Hindlimb muscle (tissue), 1 donor: ENCODE measurements around the gene BBOF1. TPM values are rescaled to one million over a fixed set of nuclear protein-coding genes. Genes with fewer than 3 reads are reported as not detected.

Source experiments
- DNase-seq: peaks from one replicate; pipeline ENCODE4 v3.0.0-alpha.2; 2013
- polyA plus RNA-seq: library from polyadenylated mRNA; unstranded; fragments of 120-200 nt; gene quantifications from one replicate; pipeline ENCODE4 v1.2.1, GENCODE V29; 2013; ENCODE audit not compliant: insufficient read length

The BBOF1 gene
- polyA plus RNA-seq, 1 donor: 6.0 TPM

GRCh38 chr14:74029136-74029535, 10.0 kb downstream of the BBOF1 start:
- no peak for DNase-seq

DNA sequence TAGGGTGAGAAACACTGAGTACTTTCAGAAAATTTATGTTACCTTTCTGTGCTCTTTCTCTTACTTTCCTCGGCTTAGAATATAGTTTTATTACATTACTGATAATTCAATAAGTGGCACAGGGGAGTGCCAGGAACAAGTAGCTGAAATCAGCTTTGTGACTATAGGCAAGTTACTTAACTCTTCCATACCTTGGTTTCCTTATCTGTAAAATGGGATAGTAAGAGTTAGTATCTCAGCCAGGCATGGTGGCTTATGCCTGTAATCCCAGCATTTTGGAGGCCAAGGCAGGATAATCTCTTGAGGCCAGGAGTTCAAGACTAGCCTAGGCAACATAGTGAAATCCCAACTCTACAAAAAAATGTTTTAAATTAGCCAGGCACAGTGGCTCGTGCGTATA, 15.4 kb downstream of the BBOF1 start:
- DNase-seq: no peak

DNA sequence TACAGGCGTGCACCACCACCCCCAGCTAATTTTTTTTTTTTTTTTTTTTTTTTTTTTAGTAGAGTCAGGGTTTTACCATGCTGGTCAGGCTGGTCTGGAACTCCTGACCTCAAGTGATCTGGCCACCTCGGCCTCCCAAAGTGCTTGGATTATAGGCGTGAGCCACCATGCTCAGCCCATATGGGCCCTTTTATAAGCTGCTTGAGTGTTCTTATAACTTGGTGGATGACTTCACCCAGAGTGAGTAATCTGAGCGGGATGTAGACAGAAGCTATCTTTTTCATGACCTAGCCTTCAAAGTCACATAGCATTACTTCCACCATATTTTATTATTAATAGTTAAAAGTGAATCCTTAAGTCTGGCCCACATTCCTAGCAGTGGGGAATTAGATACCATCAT, 16.4 kb downstream of the BBOF1 start:
- no peak for DNase-seq

DNA sequence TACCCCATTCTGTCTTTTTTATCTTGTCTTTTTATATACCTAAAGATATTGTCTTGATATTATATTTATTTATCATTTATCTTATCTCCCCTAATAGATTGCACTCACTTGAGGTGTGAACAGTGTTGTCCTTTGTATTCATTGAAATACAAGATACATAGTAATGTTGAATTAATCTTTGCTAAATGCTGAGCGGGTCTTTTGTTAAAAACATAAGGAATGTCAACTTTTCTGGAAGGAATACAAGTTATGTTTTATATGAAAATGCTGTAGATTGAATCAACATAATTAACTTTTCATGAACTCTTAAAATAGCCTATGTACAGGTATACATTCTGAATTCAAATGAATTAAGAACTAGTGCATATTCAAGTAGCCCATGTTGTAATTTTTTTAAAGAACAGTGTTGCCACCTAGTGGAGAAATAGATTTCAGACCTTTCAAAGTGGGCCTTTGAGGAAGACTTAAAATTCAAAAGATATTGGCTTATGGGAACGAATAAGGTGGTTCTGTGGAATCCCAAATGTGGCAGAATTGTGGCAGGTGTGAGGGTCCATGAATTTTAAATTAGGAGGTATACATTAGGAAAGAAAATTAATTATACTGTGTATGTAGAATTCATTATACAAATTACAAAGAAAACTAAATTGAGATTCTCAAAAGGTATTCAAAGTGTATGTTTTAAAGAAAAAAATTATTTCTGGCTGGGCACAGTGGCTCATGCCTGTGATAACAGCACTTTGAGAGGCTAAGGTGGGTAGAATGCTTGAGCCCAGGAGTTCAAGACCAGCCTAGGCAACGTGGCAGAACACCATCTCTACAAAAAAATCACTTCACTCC, 19.1 kb downstream of the BBOF1 start:
- peak; percentile 12 for DNase-seq

DNA sequence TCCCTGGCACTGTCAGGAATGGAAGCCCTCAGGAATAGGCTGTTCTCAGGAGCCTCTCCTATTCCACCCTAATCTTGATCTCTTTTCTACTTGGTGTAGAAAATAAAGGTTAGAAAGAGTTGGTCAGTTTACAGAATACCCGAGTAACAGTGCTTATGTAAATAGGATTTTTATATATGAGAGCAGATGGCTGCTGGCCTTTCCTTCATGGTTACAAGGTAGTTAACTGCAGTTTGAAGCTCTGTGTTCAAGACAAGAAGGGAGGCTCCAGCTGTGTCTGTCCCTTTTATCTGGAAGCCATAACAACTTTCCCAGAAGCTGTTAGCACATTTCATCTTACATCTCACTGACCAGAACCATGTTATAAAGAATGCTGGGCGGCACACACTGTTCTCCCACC, 23.1 kb downstream of the BBOF1 start:
- DNase-seq: no peak

DNA sequence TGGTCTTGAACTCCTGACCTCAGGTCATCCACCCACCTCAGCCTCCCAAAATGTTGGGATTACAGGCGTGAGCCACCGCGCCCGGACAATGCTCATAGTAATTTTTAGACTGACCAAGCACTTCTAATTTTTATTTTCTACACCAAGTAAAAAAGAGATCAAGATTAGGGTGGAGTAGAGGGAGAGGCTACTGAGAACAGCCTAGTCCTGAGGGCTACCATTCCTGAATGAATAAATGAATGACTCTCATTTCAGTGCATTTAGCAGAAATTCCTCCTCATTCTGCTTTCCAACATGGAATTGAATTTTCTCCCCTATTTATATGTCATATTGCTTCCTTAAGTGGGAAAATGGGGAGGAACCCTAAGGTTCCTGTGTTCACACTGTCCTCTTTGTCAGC, 26.4 kb downstream of the BBOF1 start:
- no peak for DNase-seq

GRCh38 chr14:74048281-74048680, 29.1 kb downstream of the BBOF1 start:
- no peak for DNase-seq

DNA sequence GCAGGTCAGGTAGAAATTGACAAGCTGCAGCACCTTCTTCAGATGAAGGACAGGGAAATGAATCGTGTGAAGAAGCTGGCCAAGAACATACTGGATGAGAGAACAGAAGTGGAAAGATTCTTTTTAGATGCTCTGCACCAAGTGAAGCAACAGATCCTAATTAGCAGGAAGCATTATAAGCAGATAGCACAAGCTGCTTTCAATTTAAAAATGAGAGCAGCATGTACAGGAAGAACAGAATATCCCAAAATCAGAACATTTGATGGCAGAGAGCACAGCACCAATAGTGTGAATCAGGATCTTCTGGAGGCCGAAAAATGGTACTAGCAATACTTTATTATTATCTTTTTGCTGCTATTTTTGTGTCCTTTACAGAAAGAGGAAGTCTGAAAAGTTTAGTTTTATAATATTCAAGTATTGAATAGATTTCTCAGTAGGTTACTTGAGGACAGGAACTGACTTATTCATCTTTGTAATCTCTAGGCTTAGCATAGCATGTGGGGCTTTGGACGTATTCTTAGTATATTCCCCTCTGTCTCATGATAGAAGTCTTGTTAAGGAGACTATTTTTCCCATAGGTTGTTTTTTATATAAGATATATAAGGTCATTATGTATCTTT, 30.8 kb downstream of the BBOF1 start:
- DNase-seq: no peak

- DNase-seq: no peak
These were observed 43.6 kb downstream of the BBOF1 start for GRCh38 chr14:74062809-74063150.

GRCh38 chr14:74064426-74064825, 45.3 kb downstream of the BBOF1 start:
- DNase-seq: no peak

DNA sequence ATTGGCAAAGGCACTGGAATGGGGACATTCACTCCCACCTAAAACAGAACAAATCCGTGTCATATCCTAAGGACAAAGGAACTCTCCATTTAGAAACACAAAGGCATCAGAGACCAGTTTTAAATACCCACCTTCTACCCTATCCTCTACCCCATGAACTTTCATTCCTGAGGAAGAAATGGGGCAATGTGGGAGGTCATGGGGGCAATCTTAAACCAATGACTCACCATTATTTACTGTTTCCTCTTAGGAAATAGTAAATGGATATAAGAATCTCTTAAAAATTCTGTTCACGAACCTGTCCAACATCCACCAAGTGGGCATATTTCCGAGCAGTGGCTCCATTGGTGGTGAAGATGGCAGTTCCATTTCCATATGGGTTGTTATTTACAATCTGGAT, 45.7 kb downstream of the BBOF1 start:
- no peak for DNase-seq

GRCh38 chr14:74065746-74066575, 46.8 kb downstream of the BBOF1 start:
- no peak for DNase-seq

DNA sequence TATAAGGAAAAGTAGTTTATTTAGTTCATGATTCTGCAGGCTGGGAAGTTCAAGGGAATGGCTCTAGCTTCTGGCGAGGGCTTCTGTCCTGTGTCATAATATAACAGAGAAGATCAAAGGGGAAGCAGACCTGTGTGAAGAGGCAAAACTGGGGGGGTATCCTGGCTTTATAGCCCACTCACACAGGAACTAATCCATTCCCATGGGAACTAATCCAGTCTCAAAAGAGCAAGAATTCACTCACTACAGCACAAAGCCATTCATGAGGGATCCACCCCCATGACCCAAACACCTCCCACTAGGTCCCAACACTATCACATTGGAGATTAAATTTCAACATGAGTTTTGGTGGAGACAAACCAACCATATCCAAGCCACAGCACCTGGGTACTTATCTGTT, 58.3 kb downstream of the BBOF1 start:
- DNase-seq: no peak

- DNase-seq: no peak
These were observed 61.8 kb downstream of the BBOF1 start for GRCh38 chr14:74080820-74081460.

- DNase-seq: no peak
These were observed 62.3 kb downstream of the BBOF1 start for GRCh38 chr14:74081491-74081890.

- DNase-seq: no peak
These were observed 64.0 kb downstream of the BBOF1 start for GRCh38 chr14:74083161-74083560.

- DNase-seq: peak; percentile 15
These were observed 64.7 kb downstream of the BBOF1 start for GRCh38 chr14:74083784-74084276.

GRCh38 chr14:74084277-74085046, 65.3 kb downstream of the BBOF1 start, which contains the start of the genes ALDH6A1 and LIN52:
TSS of gene ALDH6A1 (minus strand) at chr14:74084453. CDS start at chr14:74084394, 59 bp downstream.
TSS of gene LIN52 (plus strand) at chr14:74084956. CDS start at chr14:74084975, 19 bp downstream.
- peak; percentile 100 for DNase-seq

DNA sequence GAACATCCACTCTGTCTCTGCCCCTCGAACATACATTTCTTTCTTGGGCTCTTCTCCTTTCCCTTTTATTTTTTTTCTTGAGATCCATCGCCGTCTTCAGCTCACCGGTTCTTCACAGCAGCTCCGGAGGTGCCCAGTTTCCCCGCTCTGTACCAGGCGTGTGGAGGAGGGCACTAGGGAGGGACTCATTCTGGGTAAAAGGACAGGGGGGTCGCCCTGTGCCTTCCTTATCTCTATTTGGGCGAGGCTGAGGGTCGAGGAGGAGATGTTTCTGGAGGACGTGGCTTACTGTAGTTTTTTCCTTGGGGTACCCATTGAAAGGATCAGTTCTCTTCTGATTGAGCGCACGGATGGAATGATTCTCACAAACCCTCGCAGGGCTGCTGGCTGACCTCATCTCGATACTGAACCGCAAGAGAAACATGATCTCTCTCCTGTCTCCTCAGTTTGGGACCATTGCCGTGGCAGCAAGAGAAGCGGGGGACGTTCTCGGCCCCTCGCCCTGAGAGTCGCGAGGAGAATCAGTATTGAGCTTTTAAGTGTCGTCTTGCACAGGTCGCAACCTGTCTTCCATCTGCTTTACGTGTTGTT, 66.0 kb downstream of the BBOF1 start:
- DNase-seq: no peak

DNA sequence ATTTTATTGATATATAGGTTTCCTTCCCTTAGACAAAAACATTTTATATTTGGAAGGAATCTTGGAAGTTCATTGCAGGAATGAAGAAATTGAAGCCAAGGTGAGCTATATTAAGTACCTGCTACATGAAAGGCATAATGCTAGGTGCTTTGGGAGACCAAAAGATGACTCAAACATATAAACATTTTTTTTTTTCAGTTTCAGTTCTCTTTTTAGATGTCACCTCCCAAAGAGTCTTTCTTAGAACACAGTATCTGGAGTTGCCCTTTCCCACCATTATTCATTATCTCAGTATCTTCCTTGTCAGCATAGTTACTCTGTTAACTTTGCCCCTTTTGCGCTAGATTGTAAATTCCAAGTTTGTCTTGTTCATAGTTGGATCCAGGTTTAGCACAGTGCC, 66.7 kb downstream of the BBOF1 start:
- no peak for DNase-seq
